ENCODE measurements around the gene FCHSD1.

DNA sequence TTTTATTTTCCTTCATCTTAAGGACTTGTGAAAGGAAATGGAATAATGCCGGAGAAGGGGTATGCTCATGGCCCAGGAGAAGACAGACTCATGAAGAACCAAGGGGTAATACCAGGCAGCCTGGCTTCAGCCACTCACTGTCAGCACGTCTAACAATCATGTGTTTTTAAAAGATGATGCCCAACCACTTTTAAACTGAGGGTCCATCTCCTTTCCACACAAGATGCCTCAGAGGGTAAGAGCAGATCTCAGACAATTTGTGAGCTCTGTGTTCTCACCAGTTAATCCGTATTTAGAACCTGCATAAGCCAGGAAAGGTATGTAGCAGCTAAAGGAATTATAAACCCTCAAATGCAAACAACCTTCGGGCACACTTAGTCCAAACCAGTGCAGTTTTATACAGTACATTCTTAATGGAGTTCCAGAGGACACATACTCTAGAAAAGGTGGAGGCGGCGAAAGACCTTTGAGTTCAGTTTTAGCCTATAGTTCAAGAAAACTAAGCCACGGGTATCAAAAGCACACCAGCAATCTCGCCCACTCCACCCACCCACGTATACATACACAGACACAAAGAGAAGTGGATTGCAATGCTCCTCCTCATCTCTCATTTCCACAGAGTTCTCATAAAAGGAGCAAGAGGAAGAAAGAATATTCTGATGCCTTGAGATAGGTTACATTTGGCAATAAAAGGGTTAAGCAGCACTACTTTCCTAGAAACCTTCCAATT, 35.1 kb downstream of the FCHSD1 start:
- TF ChIP-seq CTCF (conservative IDR thresholded peaks at IDR 0.05 in 1 of 2, IDR thresholded peaks at IDR 0.05 in 1 of 2; ENCODE audit: extremely low read depth in 1 of 2, insufficient read depth in 1 of 2, low read depth in 1 of 2, low read length in 2 of 2) (no peak), EZH2 (IDR thresholded peaks at IDR 0.05; ENCODE audit: borderline replicate concordance, low read length) (no peak)

All from mammary epithelial cell (primary cell).